ENCODE data around the gene CEP57.

- no peak for TF ChIP-seq FOS (IDR thresholded peaks at IDR 0.05; ENCODE audit: low read depth, low read length)
- TF ChIP-seq, protein P1, sequence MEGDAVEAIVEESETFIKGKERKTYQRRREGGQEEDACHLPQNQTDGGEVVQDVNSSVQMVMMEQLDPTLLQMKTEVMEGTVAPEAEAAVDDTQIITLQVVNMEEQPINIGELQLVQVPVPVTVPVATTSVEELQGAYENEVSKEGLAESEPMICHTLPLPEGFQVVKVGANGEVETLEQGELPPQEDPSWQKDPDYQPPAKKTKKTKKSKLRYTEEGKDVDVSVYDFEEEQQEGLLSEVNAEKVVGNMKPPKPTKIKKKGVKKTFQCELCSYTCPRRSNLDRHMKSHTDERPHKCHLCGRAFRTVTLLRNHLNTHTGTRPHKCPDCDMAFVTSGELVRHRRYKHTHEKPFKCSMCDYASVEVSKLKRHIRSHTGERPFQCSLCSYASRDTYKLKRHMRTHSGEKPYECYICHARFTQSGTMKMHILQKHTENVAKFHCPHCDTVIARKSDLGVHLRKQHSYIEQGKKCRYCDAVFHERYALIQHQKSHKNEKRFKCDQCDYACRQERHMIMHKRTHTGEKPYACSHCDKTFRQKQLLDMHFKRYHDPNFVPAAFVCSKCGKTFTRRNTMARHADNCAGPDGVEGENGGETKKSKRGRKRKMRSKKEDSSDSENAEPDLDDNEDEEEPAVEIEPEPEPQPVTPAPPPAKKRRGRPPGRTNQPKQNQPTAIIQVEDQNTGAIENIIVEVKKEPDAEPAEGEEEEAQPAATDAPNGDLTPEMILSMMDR (conservative IDR thresholded peaks at IDR 0.05; ENCODE audit: low read depth, low read length): no peak
- TF ChIP-seq MAZ (IDR thresholded peaks at IDR 0.05; ENCODE audit: borderline replicate concordance, low read depth, low read length): no peak
- no peak for TF ChIP-seq SMC3 (IDR thresholded peaks at IDR 0.05; ENCODE audit: low read depth, low read length)
- TF ChIP-seq RFX5 (IDR thresholded peaks at IDR 0.05; ENCODE audit: low read depth, low read length): no peak
- TF ChIP-seq POLR2A (IDR thresholded peaks at IDR 0.05; ENCODE audit: low read depth, low read length): no peak
- no peak for TF ChIP-seq BHLHE40 (IDR thresholded peaks at IDR 0.05; ENCODE audit: low read depth, low read length)
- no peak for TF ChIP-seq CEBPB (IDR thresholded peaks at IDR 0.05; ENCODE audit: low read depth, low read length)
- no peak for TF ChIP-seq RAD21 (IDR thresholded peaks at IDR 0.05; ENCODE audit: low read length)
- no peak for TF ChIP-seq NFE2L2 (IDR thresholded peaks at IDR 0.05; ENCODE audit: low read depth, low read length)
- TF ChIP-seq, protein P2, sequence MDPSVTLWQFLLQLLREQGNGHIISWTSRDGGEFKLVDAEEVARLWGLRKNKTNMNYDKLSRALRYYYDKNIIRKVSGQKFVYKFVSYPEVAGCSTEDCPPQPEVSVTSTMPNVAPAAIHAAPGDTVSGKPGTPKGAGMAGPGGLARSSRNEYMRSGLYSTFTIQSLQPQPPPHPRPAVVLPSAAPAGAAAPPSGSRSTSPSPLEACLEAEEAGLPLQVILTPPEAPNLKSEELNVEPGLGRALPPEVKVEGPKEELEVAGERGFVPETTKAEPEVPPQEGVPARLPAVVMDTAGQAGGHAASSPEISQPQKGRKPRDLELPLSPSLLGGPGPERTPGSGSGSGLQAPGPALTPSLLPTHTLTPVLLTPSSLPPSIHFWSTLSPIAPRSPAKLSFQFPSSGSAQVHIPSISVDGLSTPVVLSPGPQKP (IDR thresholded peaks at IDR 0.05; ENCODE audit: borderline replicate concordance, low read depth, low read length): no peak
- no peak for TF ChIP-seq MAFK (IDR thresholded peaks at IDR 0.05; ENCODE audit: low read depth, low read length)
- no peak for TF ChIP-seq MXI1 (IDR thresholded peaks at IDR 0.05; ENCODE audit: borderline replicate concordance, low read depth, low read length)
- TF ChIP-seq USF2 (IDR thresholded peaks at IDR 0.05; ENCODE audit: low read depth, low read length): no peak
Observed at GRCh38 chr11:95867105-95867504, 76.8 kb downstream of the CEP57 start.

All from IMR-90 (cell line).